ENCODE data around the gene AASS. TPM values are rescaled to one million over a fixed set of nuclear protein-coding genes. Genes with fewer than 3 reads are reported as not detected.

The AASS gene
- total and polyA plus RNA-seq, 12 donors, result 7.7 to 27.8 (median 20.2) TPM

- H3K36me3 ChIP-seq (replicated peaks in 1 of 2), result no peaks in the 10 kb centered on the region
- H3K4me3 ChIP-seq, result no peak overlapping the region
- DNase-seq, result no peak
- H3K9me3 ChIP-seq (replicated peaks in 1 of 3), result peaks cover 0 to 5% (median 0%) of the 10 kb centered on the region in 3 donors
- WGBS, 4 donors, result 75 to 83% (median 80%) methylated on average over 3 of the region's 3 CpGs
- no peaks in the 10 kb centered on the region for H3K4me1 ChIP-seq (replicated peaks in 1 of 2)
- H3K27ac ChIP-seq, result no peak overlapping the region
- intact Hi-C loops (cut with DNase I), result no loop called here
- H3K27me3 ChIP-seq, result no peaks in the 10 kb centered on the region
- TF ChIP-seq, protein P1, sequence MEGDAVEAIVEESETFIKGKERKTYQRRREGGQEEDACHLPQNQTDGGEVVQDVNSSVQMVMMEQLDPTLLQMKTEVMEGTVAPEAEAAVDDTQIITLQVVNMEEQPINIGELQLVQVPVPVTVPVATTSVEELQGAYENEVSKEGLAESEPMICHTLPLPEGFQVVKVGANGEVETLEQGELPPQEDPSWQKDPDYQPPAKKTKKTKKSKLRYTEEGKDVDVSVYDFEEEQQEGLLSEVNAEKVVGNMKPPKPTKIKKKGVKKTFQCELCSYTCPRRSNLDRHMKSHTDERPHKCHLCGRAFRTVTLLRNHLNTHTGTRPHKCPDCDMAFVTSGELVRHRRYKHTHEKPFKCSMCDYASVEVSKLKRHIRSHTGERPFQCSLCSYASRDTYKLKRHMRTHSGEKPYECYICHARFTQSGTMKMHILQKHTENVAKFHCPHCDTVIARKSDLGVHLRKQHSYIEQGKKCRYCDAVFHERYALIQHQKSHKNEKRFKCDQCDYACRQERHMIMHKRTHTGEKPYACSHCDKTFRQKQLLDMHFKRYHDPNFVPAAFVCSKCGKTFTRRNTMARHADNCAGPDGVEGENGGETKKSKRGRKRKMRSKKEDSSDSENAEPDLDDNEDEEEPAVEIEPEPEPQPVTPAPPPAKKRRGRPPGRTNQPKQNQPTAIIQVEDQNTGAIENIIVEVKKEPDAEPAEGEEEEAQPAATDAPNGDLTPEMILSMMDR (IDR thresholded peaks at IDR 0.05), result no peak
- TF ChIP-seq POLR2A (IDR thresholded peaks at IDR 0.05), result no peak
These were observed 105.1 kb downstream of the AASS start for GRCh38 chr7:122038904-122039303.

GRCh38 chr7:122038134-122038533, 105.9 kb downstream of the AASS start:
- Histone ChIP-seq H3K9me3 (replicated peaks in 1 of 3) (peaks cover 0 to 5% (median 0%) of the 10 kb centered on the region in 3 donors), H3K4me1 (replicated peaks in 1 of 2) (no peaks in the 10 kb centered on the region), H3K36me3 (replicated peaks in 1 of 2) (no peaks in the 10 kb centered on the region), H3K4me3 (no peak overlapping the region), H3K27ac (no peak overlapping the region), H3K27me3 (no peaks in the 10 kb centered on the region)
- TF ChIP-seq, protein P1 (IDR thresholded peaks at IDR 0.05), result no peak
- TF ChIP-seq POLR2A (IDR thresholded peaks at IDR 0.05), result no peak
- no peak for DNase-seq
- intact Hi-C loops (cut with DNase I), result no loop called here
- WGBS, 4 donors, result 68 to 82% (median 75%) methylated on average over 3 of the region's 3 CpGs

- H3K27me3 ChIP-seq, result no peaks in the 10 kb centered on the region
- H3K4me1 ChIP-seq (replicated peaks in 1 of 2), result no peaks in the 10 kb centered on the region
- no peaks in the 10 kb centered on the region for H3K36me3 ChIP-seq (replicated peaks in 1 of 2)
- 80 to 93% (median 85%) methylated on average over 1 of the region's 1 CpG for WGBS, 4 donors
- intact Hi-C loops (cut with DNase I), result no loop called here
- no peaks in the 10 kb centered on the region for H3K9me3 ChIP-seq (replicated peaks in 1 of 3)
- DNase-seq, result no peak
- no peak overlapping the region for H3K27ac ChIP-seq
- no peak overlapping the region for H3K4me3 ChIP-seq
- no peak for TF ChIP-seq POLR2A (IDR thresholded peaks at IDR 0.05)
- TF ChIP-seq, protein P1 (IDR thresholded peaks at IDR 0.05), result no peak
These were observed 108.2 kb downstream of the AASS start for GRCh38 chr7:122035876-122036275.

DNA sequence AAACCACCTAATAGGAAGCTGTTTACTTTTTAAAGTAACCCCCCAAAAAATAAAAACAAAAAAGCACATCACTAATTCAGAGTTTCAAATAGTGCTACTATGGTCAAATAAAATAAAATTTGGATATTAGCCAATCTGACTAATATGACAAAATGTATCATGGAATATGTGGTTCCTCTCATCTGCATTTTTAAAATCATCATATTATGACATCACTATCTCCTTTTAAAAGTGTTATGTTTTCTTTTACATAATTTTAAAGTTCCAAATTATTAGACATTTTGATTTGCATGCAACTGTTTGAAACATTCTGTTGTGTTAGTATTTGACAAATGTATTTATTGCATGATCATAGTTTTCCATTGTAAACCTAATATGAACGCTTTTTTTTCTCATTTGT, 110.4 kb downstream of the AASS start:
- no peaks in the 10 kb centered on the region for H3K9me3 ChIP-seq (replicated peaks in 1 of 3)
- 81 to 90% (median 88%) methylated on average over 1 of the region's 1 CpG for WGBS, 4 donors
- intact Hi-C loops (cut with DNase I), result no loop called here
- H3K36me3 ChIP-seq (replicated peaks in 1 of 2), result no peaks in the 10 kb centered on the region
- no peak overlapping the region for H3K27ac ChIP-seq
- TF ChIP-seq, protein P1 (IDR thresholded peaks at IDR 0.05), result no peak
- no peak for TF ChIP-seq POLR2A (IDR thresholded peaks at IDR 0.05)
- H3K27me3 ChIP-seq, result no peaks in the 10 kb centered on the region
- H3K4me3 ChIP-seq, result no peak overlapping the region
- DNase-seq, result no peak
- H3K4me1 ChIP-seq (replicated peaks in 1 of 2), result no peaks in the 10 kb centered on the region

Data from adrenal gland (tissue), 12 donors.